ENCODE measurements around the gene PLEKHG7. TPM values are rescaled to one million over a fixed set of nuclear protein-coding genes. Genes with fewer than 3 reads are reported as not detected.

Gene PLEKHG7
- total and polyA plus RNA-seq, 2 of the 8 experiments (the other 6 are each of a cell fraction or from before 2014, with no cell fraction given): not detected

DNA sequence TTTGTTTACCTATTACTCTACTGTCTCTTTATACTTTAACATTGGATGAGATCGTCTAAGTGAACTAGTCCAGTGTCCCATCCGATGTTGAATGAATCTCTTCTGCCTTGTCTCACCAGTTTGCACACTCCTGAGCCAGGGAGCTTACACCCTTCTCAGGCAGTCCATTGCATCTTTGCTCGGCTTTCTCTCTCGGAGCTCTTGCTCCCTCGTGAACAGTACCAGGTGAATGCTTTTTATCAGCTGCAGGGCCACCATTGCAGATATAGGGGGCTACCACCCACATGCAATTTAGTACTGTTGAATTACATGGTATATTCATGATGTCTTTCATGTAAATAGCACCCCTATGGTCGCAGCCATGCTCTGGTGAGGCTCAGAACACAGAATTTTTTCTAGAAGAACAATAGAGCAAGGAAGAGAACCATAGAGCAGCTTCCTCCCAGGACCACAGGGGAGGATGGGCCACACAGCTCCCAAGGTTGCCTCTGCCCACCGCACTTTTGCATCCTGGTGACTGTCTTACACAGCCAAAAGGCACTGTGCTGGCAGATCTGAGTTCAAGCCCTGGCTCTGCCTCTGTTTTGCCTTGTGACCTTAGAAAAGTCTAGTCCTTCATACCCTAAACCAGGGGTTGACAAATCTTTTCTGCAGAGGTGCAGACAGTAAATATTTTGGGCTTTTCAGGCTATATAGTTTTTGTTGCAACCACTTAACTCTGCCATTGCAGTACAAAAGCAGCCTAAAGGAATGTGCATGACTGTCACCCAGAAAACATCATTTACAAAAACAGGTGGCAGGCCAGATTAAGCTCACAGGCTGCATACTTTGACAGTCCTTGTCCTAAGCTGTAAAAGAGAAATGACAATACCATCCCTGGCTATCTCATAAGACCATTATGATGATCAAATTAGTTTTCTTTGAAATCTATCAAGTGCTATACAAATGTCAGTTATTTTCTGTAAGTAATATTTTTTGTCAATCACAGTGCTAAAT is 35.4 kb downstream of the PLEKHG7 start:
- Histone ChIP-seq H2BK120ac (replicated peaks; ENCODE audit: low read depth, low read length) (no peak overlapping the region), H3K9me3 (ENCODE audit: insufficient read depth in 2 of 2, low read depth in 1 of 2, low read length in 1 of 2) (no peaks in the 10 kb centered on the region), H3K23me2 (ENCODE audit: low read depth, low read length) (no peaks in the 10 kb centered on the region), H4K91ac (replicated peaks; ENCODE audit: insufficient read length, low read length) (no peak overlapping the region), H3K27me3 (replicated peaks in 1 of 4; ENCODE audit: control insufficient read depth in 3 of 4, extremely low read depth in 1 of 4, insufficient read depth in 3 of 4, low read length in 3 of 4) (no peaks in the 10 kb centered on the region), H3K14ac (ENCODE audit: insufficient read length) (no peak overlapping the region), H2AFZ (ENCODE audit: low read length) (peak overlapping the region; percentile 70; the same call in 1 of the 2 replicates), H2BK12ac (ENCODE audit: low read depth, low read length) (no peak overlapping the region), H3K9ac (replicated peaks in 1 of 4; ENCODE audit: extremely low read depth in 1 of 4, low read depth in 3 of 4, low read length in 3 of 4) (no peak overlapping the region), H4K5ac (ENCODE audit: insufficient read length, low read depth, low read length) (no peak overlapping the region), H2AK5ac (ENCODE audit: low read depth, low read length) (no peak overlapping the region), H3K4ac (replicated peaks; ENCODE audit: insufficient read length, low read depth, low read length) (no peak overlapping the region), H3K4me1 (replicated peaks in 1 of 4; ENCODE audit: control insufficient read depth in 3 of 4, insufficient read depth in 4 of 4, low read length in 3 of 4) (peaks cover 0 to 6% (median 5%) of the 10 kb centered on the region in 4 experiments; a peak in 3 of 7 replicates), H3K36me3 (ENCODE audit: control insufficient read depth in 2 of 4, insufficient read depth in 4 of 4, low read length in 3 of 4) (no peaks in the 10 kb centered on the region), H3K56ac (replicated peaks; ENCODE audit: insufficient read length, low read depth, low read length) (no peak overlapping the region), H3K18ac (ENCODE audit: extremely low read depth, low read length) (peak overlapping the region; percentile 62; the same call in 1 of the 2 replicates), H3K4me3 (ENCODE audit: extremely low read depth in 1 of 4, insufficient read depth in 2 of 4, low read depth in 3 of 4, low read length in 4 of 4) (no peak overlapping the region), H3K23ac (ENCODE audit: insufficient read length) (no peak overlapping the region), H3K79me2 (ENCODE audit: control insufficient read depth in 1 of 2, insufficient read depth in 2 of 2, low read length in 2 of 2) (no peaks in the 10 kb centered on the region), H4K8ac (ENCODE audit: extremely low read depth, insufficient read depth, low read length) (no peak overlapping the region; the same call in 1 of the 2 replicates), H2BK20ac (ENCODE audit: low read length) (no peak overlapping the region), H2BK5ac (ENCODE audit: low read depth, low read length) (no peak overlapping the region), H3K27ac (ENCODE audit: low read depth, low read length) (no peak overlapping the region), H3K4me2 (ENCODE audit: insufficient read depth in 1 of 2, low read depth in 2 of 2, low read length in 2 of 2) (no peak overlapping the region), H2BK15ac (ENCODE audit: low read length) (no peak overlapping the region), H4K20me1 (replicated peaks in 1 of 2; ENCODE audit: control insufficient read depth in 1 of 2, insufficient read depth in 2 of 2, low read length in 2 of 2) (no peaks in the 10 kb centered on the region), H3K79me1 (ENCODE audit: low read depth, low read length) (no peaks in the 10 kb centered on the region)
- FAIRE-seq: no peak
- TF ChIP-seq SRF (IDR thresholded peaks at IDR 0.05; ENCODE audit: low read depth, low read length): no peak
- TF ChIP-seq TCF12 (IDR thresholded peaks at IDR 0.05; ENCODE audit: low read depth, low read length): no peak
- no peak for TF ChIP-seq NRF1 (IDR thresholded peaks at IDR 0.05; ENCODE audit: low read depth, low read length)
- TF ChIP-seq CHD2 (IDR thresholded peaks at IDR 0.05; ENCODE audit: low read length): no peak
- no peak for TF ChIP-seq KDM1A (IDR thresholded peaks at IDR 0.05; ENCODE audit: borderline replicate concordance, low read length)
- no peak for TF ChIP-seq SIX5 (IDR thresholded peaks at IDR 0.05; ENCODE audit: low read depth, low read length)
- no peak for TF ChIP-seq CEBPB (IDR thresholded peaks at IDR 0.05; ENCODE audit: low read depth, low read length)
- TF ChIP-seq CREB1 (IDR thresholded peaks at IDR 0.05): no peak
- no peak for TF ChIP-seq ASH2L (IDR thresholded peaks at IDR 0.05; ENCODE audit: low read length)
- TF ChIP-seq KDM5A (IDR thresholded peaks at IDR 0.05; ENCODE audit: low read length): no peak
- DNase-seq (ENCODE audit: low read depth in 1 of 2, low spot score in 2 of 2): no peak
- CTCF ChIA-PET (ENCODE audit: partially characterized antibody): interaction anchor here (1.2 kb wide), 1 partner anchor 89 kb away, joined by 3 read pairs; no protein-coding TSS in a partner anchor
- POLR2A ChIA-PET (ENCODE audit: partially characterized antibody): no interaction called here
- WGBS, 2 experiments (ENCODE audit: extremely low coverage in 1 of 2, insufficient coverage in 1 of 2, insufficient read length in 1 of 2, insufficient replicate concordance in 2 of 2, low coverage in 1 of 2, low lambda C conversion rate in 2 of 2, missing lambda C conversion rate in 1 of 2): 83% methylated on average over 7 of the region's 7 CpGs; no CpG with 5 or more reads in 1 of the 2 experiments

Data from H1 (cell line).